T-helper 2 cell treated with Interferon-gamma antibody and Interleukin-4, amounts not matched to agents 100 ng/mL and 5 ng/mL, for 36 hours (primary cell): ENCODE results near the gene CFL1. TPM values are rescaled to one million over a fixed set of nuclear protein-coding genes. Genes with fewer than 3 reads are reported as not detected.
"Not testable (repeated sequence)": the region's sequence is repeated elsewhere in the genome, so short reads cannot be mapped to it uniquely, and the experiment has no call there.

Experiments used
- intact Hi-C: fragments of 100-400 bp; cut with micrococcal nuclease; formaldehyde crosslinking; loops from one replicate; pipeline ENCODE4 v1.15.1; 2023
- total RNA-seq: library from RNA; stranded (reverse); gene quantifications from 2 replicates; pipeline ENCODE4 v1.2.3, GENCODE V29; 2022

CFL1 gene
- total RNA-seq, 1 donor from 2014 or later, result 1,835 TPM

GRCh38 chr11:65860278-65861164 is 2.5 kb upstream of the CFL1 start, which contains the start of gene MUS81:
Gene MUS81 (plus strand): TSS chr11:65860433. CDS start chr11:65860754, 321 bp downstream.
- intact Hi-C loops, result loop anchor here (1.0 kb wide), 4 partner anchors 13 to 129 kb away; partner anchors contain the start of gene SART1

DNA sequence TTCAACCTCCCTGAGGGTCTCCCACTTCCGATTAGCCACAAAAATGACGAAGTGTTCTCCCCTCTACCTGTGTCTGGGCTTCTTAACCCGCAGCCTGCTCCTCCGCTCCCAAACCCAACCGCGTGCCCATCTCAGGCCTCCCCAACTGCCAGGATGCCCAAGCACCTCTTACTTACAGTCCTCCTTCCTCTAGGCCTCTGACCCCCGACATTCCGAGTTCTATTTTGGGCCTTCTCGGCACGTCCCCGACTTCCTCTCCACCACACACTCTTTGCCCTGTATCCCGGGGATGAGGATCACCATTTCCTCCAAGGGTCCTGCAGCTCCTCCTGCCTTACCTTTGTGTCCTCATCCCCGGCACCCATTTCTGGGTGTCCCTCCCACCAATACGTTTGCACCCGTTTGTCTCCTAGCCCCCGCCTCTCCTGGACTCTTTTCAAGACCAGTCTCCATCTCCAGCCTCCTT is 1.9 kb upstream of the CFL1 start:
- intact Hi-C loops, result loop anchor here (1.0 to 2.0 kb wide), 8 partner anchors 13 to 409 kb away; partner anchors contain the start of genes BANF1, EIF1AD, RAB1B and SART1

DNA sequence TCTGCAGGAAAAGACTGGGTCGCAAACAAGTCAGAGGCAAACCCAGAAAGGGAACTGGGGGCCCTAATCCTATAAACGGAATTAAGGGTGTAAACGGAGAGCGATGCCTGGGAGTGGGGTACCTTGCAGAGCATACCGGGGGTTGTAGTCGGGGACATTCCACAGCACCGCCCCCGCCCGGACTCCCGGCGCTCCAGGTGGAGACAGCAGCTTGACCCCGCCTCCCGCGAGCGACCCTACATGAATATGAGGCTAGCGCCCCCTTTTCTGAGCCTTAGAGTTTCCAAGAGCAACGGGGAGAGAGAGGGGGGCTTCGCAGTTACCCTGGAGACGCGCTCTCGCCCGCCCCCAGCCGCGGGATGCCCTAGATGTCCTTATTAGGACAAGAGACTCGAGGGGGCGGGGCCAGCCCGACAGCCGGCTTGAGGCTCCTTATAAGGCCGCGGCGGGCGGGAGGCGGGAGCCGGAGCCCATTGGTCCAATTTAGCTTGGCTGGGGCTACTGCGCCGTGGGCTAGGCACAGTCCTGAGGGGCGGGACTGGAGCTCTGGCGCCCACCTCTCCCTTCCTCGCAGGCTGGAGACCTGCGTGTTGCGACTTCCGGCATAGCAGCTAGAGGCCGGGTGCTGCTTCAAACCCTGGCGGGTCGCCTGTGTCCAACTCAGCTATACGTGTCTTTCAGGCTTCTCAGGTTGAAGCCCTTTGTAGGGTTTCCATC is 1.3 kb upstream of the CFL1 start:
- intact Hi-C loops, result loop anchor here (1.0 to 2.0 kb wide), 5 partner anchors 143 to 410 kb away; partner anchors contain the start of genes BANF1, EIF1AD, RAB1B and SF3B2

DNA sequence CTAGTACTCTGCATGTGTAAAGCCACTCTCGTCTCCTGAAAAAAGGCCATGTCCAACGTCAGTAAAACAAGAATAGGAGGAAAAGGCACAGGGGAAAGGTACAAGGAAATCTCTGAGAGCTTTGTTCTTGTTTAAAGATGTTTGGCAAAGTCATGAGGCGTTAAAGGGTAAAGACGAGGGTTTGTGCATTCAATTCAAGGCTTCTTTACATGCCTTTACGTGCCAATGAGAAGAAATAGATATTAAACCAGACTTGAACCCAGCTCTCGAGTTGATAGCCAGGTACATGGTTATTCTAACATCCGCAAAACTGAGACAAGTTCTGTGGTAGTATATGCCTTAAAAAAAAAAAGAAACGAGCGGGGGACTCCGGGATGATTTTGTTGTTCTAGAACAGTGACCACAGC is 704 bp upstream of the CFL1 start:
- intact Hi-C loops, result loop anchor here (1.0 to 2.0 kb wide), 8 partner anchors 30 to 410 kb away; partner anchors contain the start of genes BANF1, C11orf68, DRAP1 and EIF1AD

DNA sequence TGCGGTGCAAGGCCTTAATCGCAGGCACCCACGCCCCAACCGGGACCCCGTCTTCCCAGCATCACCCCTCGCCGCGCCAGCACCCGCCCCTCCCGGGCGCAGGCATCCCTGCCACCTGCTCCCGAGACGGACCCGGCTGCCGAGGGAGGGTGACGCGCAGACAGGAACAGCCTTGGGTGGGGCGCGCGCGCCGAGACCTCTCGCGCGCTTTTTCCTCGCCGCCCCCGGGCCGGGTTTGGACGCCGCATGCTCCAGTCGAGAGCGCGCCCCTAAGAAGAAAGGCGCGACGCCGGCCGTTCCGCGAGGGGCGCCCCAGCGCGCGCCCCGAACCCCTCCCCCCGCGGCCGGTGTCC is 504 bp downstream of the CFL1 start:
- intact Hi-C loops, result no loop called here

DNA sequence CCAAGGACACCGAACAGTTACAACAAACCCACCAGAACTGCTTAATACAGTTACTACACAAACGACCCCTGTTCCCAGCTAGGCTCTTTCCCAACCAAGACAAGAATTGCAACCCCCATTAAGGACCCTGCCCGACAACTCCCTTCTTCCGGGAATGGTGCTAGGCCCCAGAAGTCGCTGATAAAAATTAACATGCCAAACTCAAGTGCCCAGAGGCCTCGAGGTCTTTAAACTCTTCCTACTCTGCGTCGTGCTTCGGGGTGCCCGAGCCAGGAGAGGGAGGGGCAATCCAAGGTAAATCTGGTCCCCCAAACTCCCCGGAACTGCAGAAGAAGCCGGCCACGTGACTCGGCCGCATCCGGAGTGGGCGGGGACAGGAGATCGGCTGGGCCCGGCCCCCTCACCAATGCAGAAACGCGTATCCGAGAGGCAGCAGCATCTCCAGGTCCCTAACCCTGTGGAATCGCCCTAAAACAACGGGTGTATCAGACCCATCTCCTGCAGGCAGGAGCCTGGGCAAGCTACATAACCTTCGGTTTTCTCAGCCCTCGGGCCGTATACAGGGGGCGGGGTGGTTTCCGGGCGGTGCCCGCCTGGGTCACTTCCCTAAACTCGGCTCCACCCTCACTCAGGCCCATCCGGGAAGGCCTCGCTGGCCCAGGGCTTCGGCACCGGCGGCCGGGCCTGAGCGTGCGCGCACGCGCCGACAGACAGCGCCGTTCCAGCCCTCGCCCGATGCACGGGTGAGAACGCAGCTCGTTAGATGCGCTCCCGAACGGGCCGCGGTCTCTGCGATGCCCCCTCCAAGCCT is 1.1 kb downstream of the CFL1 start:
- intact Hi-C loops, result no loop called here

GRCh38 chr11:65855927-65856363 is 2.0 kb downstream of the CFL1 start:
- intact Hi-C loops, result no loop called here

GRCh38 chr11:65854852-65855837 is 2.8 kb downstream of the CFL1 start:
- intact Hi-C loops, result no loop called here

- intact Hi-C loops, result no loop called here
Measured at GRCh38 chr11:65854161-65854592, 3.8 kb downstream of the CFL1 start.

DNA sequence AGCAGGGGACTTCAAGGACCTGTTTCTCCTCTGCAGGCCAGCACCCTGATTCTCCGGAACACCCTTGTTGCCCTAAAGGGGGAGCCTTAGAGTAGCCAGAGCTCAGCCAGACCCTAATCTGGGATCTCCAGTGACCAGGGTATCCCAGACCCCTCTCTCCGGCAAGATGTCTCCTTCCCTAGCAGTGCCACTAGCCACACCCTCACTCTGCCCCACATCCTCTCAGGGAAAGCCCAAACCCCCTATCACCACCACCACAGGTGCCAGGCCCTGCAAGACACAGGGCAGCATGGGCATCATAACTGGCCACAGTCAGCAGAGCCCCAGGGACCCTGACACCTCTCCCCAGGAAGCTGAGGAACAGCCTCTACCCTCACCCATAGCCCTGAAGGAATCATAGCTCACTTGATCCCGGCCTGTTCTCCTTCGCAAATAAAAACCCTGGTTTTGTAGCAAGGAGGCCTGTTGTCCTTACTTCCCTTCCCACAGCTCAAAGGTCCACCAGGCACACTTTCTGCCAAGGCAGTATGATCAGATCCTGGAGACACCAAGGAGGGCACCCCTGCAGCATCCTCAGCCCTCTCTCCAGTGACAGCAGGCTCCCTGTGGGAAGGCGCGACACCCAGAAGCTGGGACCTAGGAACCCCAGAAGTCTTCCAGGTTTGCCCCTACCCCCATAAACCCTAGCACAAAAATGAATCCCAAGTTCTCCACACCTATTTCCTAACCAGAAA is 4.6 kb downstream of the CFL1 start:
- intact Hi-C loops, result no loop called here

DNA sequence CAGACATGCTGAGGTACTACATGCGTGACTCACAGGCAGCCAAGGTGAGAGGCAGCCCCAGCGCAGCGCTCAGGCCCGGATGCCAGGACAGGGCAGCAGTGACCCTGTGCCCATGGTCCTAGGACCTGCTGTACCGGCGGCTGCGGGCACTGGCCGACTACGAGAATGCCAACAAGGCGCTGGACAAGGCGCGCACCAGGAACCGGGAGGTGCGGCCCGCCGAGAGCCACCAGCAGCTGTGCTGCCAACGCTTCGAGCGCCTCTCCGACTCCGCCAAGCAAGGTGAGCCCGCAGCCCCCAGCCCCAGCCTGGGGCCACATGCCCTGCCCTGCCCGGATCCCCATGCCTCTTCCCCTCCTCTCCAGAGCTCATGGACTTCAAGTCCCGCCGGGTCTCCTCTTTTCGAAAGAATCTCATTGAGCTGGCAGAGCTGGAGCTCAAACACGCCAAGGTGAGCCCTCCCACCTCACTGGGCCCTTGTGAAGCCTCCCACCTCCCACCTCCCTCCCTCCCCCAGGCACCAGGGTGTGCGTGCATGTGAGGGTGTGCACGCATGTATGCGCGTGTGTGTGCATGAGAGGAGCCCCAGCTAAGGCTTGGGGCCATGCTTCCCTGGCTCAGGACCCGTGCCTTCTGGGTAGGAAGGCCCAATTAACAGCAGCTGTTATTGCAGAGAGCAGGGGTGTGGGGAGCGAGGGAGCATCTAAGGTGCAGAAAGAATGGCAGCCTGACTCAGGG is 5.3 kb downstream of the CFL1 start:
- intact Hi-C loops, result no loop called here

- intact Hi-C loops, result no loop called here
Measured at GRCh38 chr11:65851811-65852507, 6.0 kb downstream of the CFL1 start.

DNA sequence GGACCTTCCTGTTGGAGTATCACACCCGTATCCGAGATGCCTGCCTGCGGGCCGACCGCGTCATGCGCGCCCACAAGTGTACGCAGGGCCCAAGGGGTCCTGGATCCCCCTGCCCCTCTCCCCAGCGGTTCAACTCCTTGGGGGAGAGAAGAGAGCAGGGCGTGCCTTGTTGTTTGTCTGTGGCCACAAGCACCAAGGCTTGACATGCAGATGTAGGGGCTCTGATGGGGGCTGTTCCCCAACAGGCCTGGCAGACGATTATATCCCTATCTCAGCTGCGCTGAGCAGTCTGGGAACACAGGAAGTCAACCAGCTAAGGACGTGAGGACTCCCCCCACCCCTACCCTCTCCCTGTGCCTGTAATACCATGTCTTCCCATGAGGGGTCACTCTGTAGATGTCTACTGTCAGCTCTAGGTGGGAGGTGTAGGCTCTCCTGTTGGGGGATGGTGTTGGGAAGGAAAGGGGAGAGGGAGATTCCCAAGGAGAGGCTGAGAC is 6.8 kb downstream of the CFL1 start:
- intact Hi-C loops, result no loop called here

DNA sequence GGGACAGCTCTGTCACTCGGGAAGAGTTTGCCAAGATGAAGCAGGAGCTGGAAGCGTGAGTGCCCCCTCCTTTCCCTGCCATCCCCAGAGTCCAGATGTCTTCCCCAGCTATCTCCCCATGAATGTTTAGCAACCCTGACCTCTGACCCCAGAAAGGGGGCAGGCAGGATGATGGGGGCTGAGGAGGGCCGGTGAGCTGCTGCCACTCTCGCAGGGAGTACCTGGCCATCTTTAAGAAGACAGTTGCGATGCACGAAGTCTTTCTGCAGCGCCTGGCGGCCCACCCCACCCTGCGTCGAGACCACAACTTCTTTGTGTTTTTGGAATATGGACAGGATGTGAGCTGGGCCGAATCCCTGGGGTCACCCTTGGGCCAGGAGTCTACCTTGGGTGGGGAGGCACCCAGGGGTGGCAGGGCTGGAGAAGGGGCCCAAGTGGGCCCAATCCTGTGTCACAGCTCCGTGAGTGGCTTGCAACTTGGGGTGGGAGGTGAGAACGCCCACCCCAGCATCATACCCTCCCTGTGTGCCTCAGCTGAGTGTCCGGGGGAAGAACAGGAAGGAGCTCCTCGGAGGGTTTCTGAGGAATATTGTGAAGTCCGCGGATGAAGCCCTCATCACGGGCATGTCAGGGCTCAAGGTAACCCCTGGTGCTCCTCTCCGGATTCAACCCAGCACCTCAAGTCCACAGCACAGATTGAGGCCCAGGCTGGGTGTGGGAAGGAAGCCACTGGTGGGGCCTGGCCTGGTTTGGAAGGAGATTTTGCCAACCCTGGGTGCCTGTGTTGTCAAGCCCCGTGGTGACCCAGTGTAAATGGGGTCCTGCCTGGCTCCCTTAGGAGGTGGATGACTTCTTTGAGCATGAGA is 7.5 kb downstream of the CFL1 start:
- intact Hi-C loops, result no loop called here

- intact Hi-C loops, result no loop called here
Measured at GRCh38 chr11:65849771-65850216, 8.2 kb downstream of the CFL1 start.

- intact Hi-C loops, result no loop called here
Measured at GRCh38 chr11:65849366-65849765, 8.6 kb downstream of the CFL1 start.

DNA sequence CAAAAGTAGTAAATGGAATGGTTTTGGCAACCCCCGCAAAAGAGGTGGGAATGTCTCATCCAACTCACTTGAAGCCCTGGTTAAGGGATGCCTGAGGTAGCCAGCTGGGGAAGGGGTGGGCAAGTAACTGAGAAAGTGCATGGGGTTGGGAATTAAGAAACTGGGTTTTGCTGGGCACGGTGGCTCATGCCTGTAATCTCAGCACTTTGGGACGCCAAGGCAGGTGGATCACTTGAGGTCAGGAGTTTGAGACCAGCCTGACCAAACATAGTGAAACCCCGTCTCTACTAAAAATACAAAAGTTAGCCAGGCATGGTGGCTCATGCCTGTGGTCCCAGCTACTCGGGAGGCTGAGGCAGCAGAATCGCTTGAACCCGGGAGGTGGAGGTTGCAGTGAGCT is 9.3 kb downstream of the CFL1 start:
- intact Hi-C loops, result not testable (repeated sequence)
